HEK293T (cell line): ENCODE results near the gene TBKBP1.

Experiments used
- BHLHE40 ChIP-seq: fragments of 450-650 bp; IDR thresholded peaks from 2 replicates; pipeline ENCODE4 v1.6.1; 2016; ENCODE audit warnings: mild to moderate bottlenecking, moderate library complexity, borderline replicate concordance
- ELF4 ChIP-seq: fragments of 450-650 bp; IDR thresholded peaks from 2 replicates; pipeline ENCODE4 v1.6.1; 2017; ENCODE audit warnings: antibody characterized with exemption
- FOXM1 ChIP-seq: fragments of 450-650 bp; IDR thresholded peaks from 2 replicates; pipeline ENCODE4 v1.6.1; 2017; ENCODE audit warnings: mild to moderate bottlenecking, borderline replicate concordance
- NFRKB ChIP-seq: fragments of 450-650 bp; IDR thresholded peaks from 2 replicates; pipeline ENCODE4 v1.6.1; 2016; ENCODE audit warnings: mild to moderate bottlenecking, moderate library complexity
- SUZ12 ChIP-seq: fragments of 450-650 bp; IDR thresholded peaks from 2 replicates; pipeline ENCODE4 v1.6.1; 2016; ENCODE audit warnings: mild to moderate bottlenecking
- TARDBP ChIP-seq: fragments of 450-650 bp; IDR thresholded peaks from 2 replicates; pipeline ENCODE4 v1.6.1; 2016

GRCh38 chr17:47660064-47660492 lies 33.9 kb upstream of the TBKBP1 start:
- TF ChIP-seq SUZ12 = no peak
- TF ChIP-seq BHLHE40 = no peak
- no peak for TF ChIP-seq FOXM1
- no peak for TF ChIP-seq NFRKB
- TF ChIP-seq ELF4 = no peak
- TF ChIP-seq TARDBP = no peak
